K562 (cell line): ENCODE results near the gene ROR2. TPM values are rescaled to one million over a fixed set of nuclear protein-coding genes. Genes with fewer than 3 reads are reported as not detected.

Experiments used
- ATAC-seq: fragments of 200-7000 bp; cut with Tn5 transposase; 3 replicates; pipeline ENCODE4 v1.9.1; 2020; ENCODE audit warnings: moderate library complexity
- BruUV-seq: library from RNA; stranded (reverse); fragments of 400-500 nt; replicated peaks from 2 replicates; lab custom pipeline; 2021; lab: Mats Ljungman, UMichigan
- CTCF ChIA-PET: fragments of 300-600 bp; formaldehyde crosslinking; extraction: SDS; loops from one replicate; lab custom pipeline; 2021; ENCODE audit warnings: low intra/inter-chr PET ratio; lab: Yijun Ruan, JAX
- POLR2A ChIA-PET: fragments of 300-600, 350-650 bp; sonication (Branson Sonifier 250); formaldehyde crosslinking; extraction: SDS; loops from one replicate; lab custom pipeline; 2021; ENCODE audit warnings: antibody characterized with exemption, inconsistent platforms; lab: Yijun Ruan, JAX
- DNase-seq, 4 experiments: peaks; one replicate each; pipeline versions ENCODE4 v3.0.0 to v3.0.0-alpha.2; 2011 to 2018; ENCODE audit warnings: low spot score in 3 of 4, mixed read lengths in 3 of 4; ENCODE audit errors: extremely low read depth in 1 of 4
- FAIRE-seq: peaks from 2 replicates; lab custom pipeline; 2011; peaks lifted over from hg19 to GRCh38; lab: Jason Lieb, UNC
- H2AFZ ChIP-seq: 2 replicates; pipeline ENCODE4 v1.6.0; 2011; ENCODE audit warnings: low read depth, low read length, control low read depth, inconsistent platforms
- H3K27ac ChIP-seq: fragments of 200-600 bp; 3 replicates; pipeline ENCODE4 v1.8.0; 2011; ENCODE audit warnings: low read depth, mild to moderate bottlenecking, control low read depth, inconsistent platforms, low read length, moderate library complexity, mixed read lengths; ENCODE audit errors: extremely low read depth
- H3K27me3 ChIP-seq, 2 experiments: fragments of 300-600 bp in 1 of 2; 2 replicates in 1 of 2; 3 replicates in 1 of 2; pipeline versions ENCODE4 v1.6.0 to v1.8.0; 2011; ENCODE audit warnings: inconsistent platforms in 2 of 2, low read length in 2 of 2, mild to moderate bottlenecking in 1 of 2, mixed read lengths in 1 of 2, moderate library complexity in 1 of 2; ENCODE audit not compliant: control insufficient read depth in 2 of 2, insufficient read depth in 2 of 2
- H3K36me3 ChIP-seq: fragments of 300-600 bp; 3 replicates; pipeline ENCODE4 v1.8.0; 2011; ENCODE audit warnings: mild to moderate bottlenecking, low read length, inconsistent platforms; ENCODE audit not compliant: control insufficient read depth, insufficient read depth
- H3K4me1 ChIP-seq, 2 experiments: fragments of 200-600 bp in 1 of 2; replicated peaks in 1 of 2; 2 replicates in 1 of 2; 3 replicates in 1 of 2; pipeline versions ENCODE4 v1.5.1 to v1.8.0; 2011; ENCODE audit warnings: inconsistent platforms in 2 of 2, low read length in 2 of 2, mild to moderate bottlenecking in 1 of 2, mixed read lengths in 1 of 2, moderate library complexity in 1 of 2; ENCODE audit not compliant: control insufficient read depth in 2 of 2, insufficient read depth in 2 of 2
- H3K4me2 ChIP-seq: 2 replicates; pipeline ENCODE4 v1.6.1; 2011; ENCODE audit warnings: low read length, control low read depth, inconsistent platforms, mixed read lengths; ENCODE audit not compliant: insufficient read depth
- H3K4me3 ChIP-seq: fragments of 200-600 bp; sonication (generic), shearing (Covaris generic); 2 replicates; pipeline ENCODE4 v1.5.1; 2016; ENCODE audit warnings: control low read depth, inconsistent platforms
- H3K79me2 ChIP-seq: fragments of 200-600 bp; 3 replicates; pipeline ENCODE4 v1.8.0; 2011; ENCODE audit warnings: low read length, inconsistent platforms; ENCODE audit not compliant: control insufficient read depth, insufficient read depth
- H3K9ac ChIP-seq, 2 experiments: 2 replicates each; pipeline versions ENCODE4 v1.6.0 to v1.6.1; 2011; ENCODE audit warnings: low read depth in 2 of 2, low read length in 2 of 2, control low read depth in 1 of 2, inconsistent platforms in 1 of 2, mild to moderate bottlenecking in 1 of 2, mixed read lengths in 1 of 2; ENCODE audit not compliant: insufficient read depth in 1 of 2
- H3K9me1 ChIP-seq: one replicate; pipeline ENCODE4 v1.6.0; 2011; ENCODE audit warnings: inconsistent platforms, mild to moderate bottlenecking, low read length, moderate library complexity; ENCODE audit not compliant: control insufficient read depth, insufficient read depth
- H3K9me3 ChIP-seq: replicated peaks from 2 replicates; pipeline ENCODE4 v1.5.1; 2011; ENCODE audit warnings: low read depth, low read length, inconsistent platforms; ENCODE audit not compliant: control insufficient read depth, insufficient read depth
- H4K20me1 ChIP-seq: replicated peaks from 2 replicates; pipeline ENCODE4 v1.6.1; 2011; ENCODE audit warnings: low read length, inconsistent platforms, mixed read lengths; ENCODE audit not compliant: control insufficient read depth, insufficient read depth
- CEBPG ChIP-seq, 3 experiments: fragments of 200-800 bp in 1 of 3; sonication (Bioruptor generic) in 1 of 3; sonication (generic) in 1 of 3; formaldehyde crosslinking in 1 of 3; IDR thresholded peaks in 2 of 3; conservative IDR thresholded peaks in 1 of 3; 2 replicates each; pipeline versions ENCODE4 v1.6.1 to v1.8.0; 2016 to 2022; ENCODE audit warnings: missing compliant biosample characterization in 2 of 3, missing genetic modification characterization in 2 of 3, mild to moderate bottlenecking in 1 of 3, missing genetic modification reagents in 1 of 3
- CXXC5 ChIP-seq: fragments of 250-450 bp; sonication (Bioruptor Pico); IDR thresholded peaks from 2 replicates; pipeline ENCODE4 v1.8.0; 2022; ENCODE audit warnings: inconsistent platforms, mild to moderate bottlenecking, moderate library complexity
- HNRNPH1 ChIP-seq: fragments of 200-400 bp; formaldehyde crosslinking; optimal IDR thresholded peaks from 2 replicates; pipeline ENCODE3; 2017; ENCODE audit warnings: low read depth, mild to moderate bottlenecking, low read length, moderate library complexity
- NCOA4 ChIP-seq: fragments of 450-650 bp; IDR thresholded peaks from 2 replicates; pipeline ENCODE4 v1.6.1; 2018; ENCODE audit warnings: mild to moderate bottlenecking; ENCODE audit not compliant: partially characterized antibody
- PCBP2 ChIP-seq: fragments of 200-400 bp; formaldehyde crosslinking; IDR thresholded peaks from 2 replicates; pipeline ENCODE4 v1.6.1; 2018; ENCODE audit warnings: low read length, low read depth, mild to moderate bottlenecking, moderate library complexity; ENCODE audit not compliant: poor library complexity, severe bottlenecking
- ZZZ3 ChIP-seq: fragments of 450-650 bp; IDR thresholded peaks from 2 replicates; pipeline ENCODE4 v1.6.1; 2016; ENCODE audit warnings: antibody characterized with exemption, mild to moderate bottlenecking, moderate library complexity
- WGBS: fragments of 100-300 bp; shearing (Covaris generic); methylation state at CpG from one replicate; pipeline ENCODE4 v1.1.6; 2016; ENCODE audit warnings: low coverage, mixed read lengths; ENCODE audit not compliant: insufficient coverage; ENCODE audit errors: missing lambda C conversion rate; 5-methylcytosine and 5-hydroxymethylcytosine counted together
- in situ Hi-C: fragments of 300-500 bp; cut with MboI; formaldehyde crosslinking; loops from 4 replicates; pipeline ENCODE4 v1.15.0; 2018; ENCODE audit warnings: inconsistent platforms, mixed read lengths
- intact Hi-C: fragments of 100-400 bp; cut with micrococcal nuclease; formaldehyde crosslinking; loops from 2 replicates; pipeline ENCODE4 v1.14.2; 2022
- polyA plus RNA-seq, 8 experiments: library from polyadenylated mRNA; depleted of rRNA in 4 of 8; stranded (reverse) in 5 of 8; unstranded in 3 of 8; fragments of >200 nt; fragmentation: Nextera tagmentation in 2 of 8; fragmentation: Illumina TruSeq in 1 of 8; extraction: Ambion mirVana in 2 of 8; extraction: Trizol in 1 of 8; gene quantifications; 2 replicates each; pipeline versions ENCODE4 v1.2.1 to v1.2.3, GENCODE V29; 2011 to 2014; ENCODE audit warnings: inconsistent platforms in 1 of 8, missing spikeins in 1 of 8
- total RNA-seq, 7 experiments: library from RNA; depleted of rRNA in 6 of 7; stranded (reverse); fragments of >200 nt in 6 of 7; fragmentation: Illumina TruSeq in 2 of 7; extraction: Trizol in 2 of 7; gene quantifications; 2 replicates each; pipeline versions ENCODE4 v1.2.1 to v1.2.3, GENCODE V29; 2011 to 2021; ENCODE audit warnings: low replicate concordance in 1 of 7

The ROR2 gene
- total and polyA plus RNA-seq, 9 of the 15 experiments (the other 6 are each of a cell fraction or from before 2014, with no cell fraction given): 5.6 to 33.8 (median 15.3) TPM

DNA sequence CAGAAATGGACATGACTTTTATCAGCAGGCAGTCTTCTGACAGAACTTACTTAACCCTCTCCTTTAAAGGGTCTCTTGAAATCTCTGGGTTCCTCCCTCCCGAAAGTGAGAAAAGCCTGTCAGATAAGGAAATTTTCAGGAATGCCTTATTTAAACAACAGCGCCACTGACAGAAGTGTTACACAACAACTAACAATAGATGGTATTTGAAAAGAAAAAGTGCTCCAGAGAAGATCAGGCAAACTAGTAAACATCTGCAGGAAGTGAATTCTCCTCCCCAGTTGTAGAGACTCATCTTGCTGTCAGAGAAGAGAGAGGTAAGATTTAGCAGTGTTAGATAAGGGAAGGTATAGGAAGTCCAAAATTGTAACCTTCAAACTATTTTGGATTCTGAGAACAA lies 419.2 kb downstream of the ROR2 start:
- ATAC-seq (no peak), DNase-seq (no peak), FAIRE-seq (no peak)
- no peaks in the 10 kb centered on the region for H4K20me1 ChIP-seq
- no peak overlapping the region for H3K4me2 ChIP-seq
- no TSS peak for BruUV-seq
- WGBS: 0% methylated on average over 2 of the region's 2 CpGs
- POLR2A ChIA-PET: no interaction called here
- CTCF ChIA-PET: no interaction called here
- H3K27me3 ChIP-seq: peaks cover 13 to 27% of the 10 kb centered on the region in 2 experiments; a peak in 3 of 5 replicates
- no peaks in the 10 kb centered on the region for H3K36me3 ChIP-seq
- intact Hi-C loops (no loop called here), in situ Hi-C loops (no loop called here)
- no peaks in the 10 kb centered on the region for H3K9me1 ChIP-seq
- no peak overlapping the region for H3K27ac ChIP-seq
- no peaks in the 10 kb centered on the region for H3K4me1 ChIP-seq
- no peaks in the 10 kb centered on the region for H3K9me3 ChIP-seq
- TF ChIP-seq NCOA4 (no peak), PCBP2 (no peak), CXXC5 (CRISPR knock-in tag) (no peak), HNRNPH1 (no peak), ZZZ3 (no peak), CEBPG (CRISPR knock-in tag; IDR thresholded peaks at IDR 0.05) (no peak), CEBPG (tag; conservative IDR thresholded peaks at IDR 0.05 in 1 of 2, IDR thresholded peaks at IDR 0.05 in 1 of 2) (peak in 1 of 2 experiments; percentile 47; a peak in 1 of 4 replicates)
- H2AFZ ChIP-seq: no peak overlapping the region
- no peaks in the 10 kb centered on the region for H3K79me2 ChIP-seq
- no peak overlapping the region for H3K9ac ChIP-seq
- H3K4me3 ChIP-seq: no peak overlapping the region
